NCI-H2081 (cell line): ENCODE measurements around the gene ARL4D.
"Not testable (repeated sequence)": the region's sequence is repeated elsewhere in the genome, so short reads cannot be mapped to it uniquely, and the experiment has no call there.

Source experiments
- DNase-seq, 2 experiments: peaks; one replicate each; lab custom pipeline; 2025; lab: John Stamatoyannopoulos, UW

Gene ARL4D

GRCh38 chr17:43395165-43395564 lies 3.6 kb upstream of the ARL4D start:
- DNase-seq = no peak

- DNase-seq = no peak
Observed at GRCh38 chr17:43396491-43397060, 2.2 kb upstream of the ARL4D start.

GRCh38 chr17:43399839-43400328 lies 1.1 kb downstream of the ARL4D start:
- no peak for DNase-seq

GRCh38 chr17:43400943-43401717 lies 2.3 kb downstream of the ARL4D start:
- no peak for DNase-seq

GRCh38 chr17:43402078-43402477 lies 3.3 kb downstream of the ARL4D start:
- no peak for DNase-seq

- DNase-seq = no peak
Observed at GRCh38 chr17:43402567-43402966, 3.8 kb downstream of the ARL4D start.

GRCh38 chr17:43403846-43404245 lies 5.1 kb downstream of the ARL4D start:
- DNase-seq = no peak

- no peak for DNase-seq
Observed at GRCh38 chr17:43405861-43406260, 7.1 kb downstream of the ARL4D start.

GRCh38 chr17:43406676-43407645 lies 8.2 kb downstream of the ARL4D start:
- DNase-seq = no peak

- DNase-seq = no peak
Observed at GRCh38 chr17:43409131-43409530, 10.3 kb downstream of the ARL4D start.

GRCh38 chr17:43410557-43411368 lies 12.0 kb downstream of the ARL4D start:
- DNase-seq = no peak

GRCh38 chr17:43411369-43411677 lies 12.5 kb downstream of the ARL4D start:
- DNase-seq = no peak

GRCh38 chr17:43411749-43412148 lies 13.0 kb downstream of the ARL4D start:
- DNase-seq = no peak

- no peak for DNase-seq
Observed at GRCh38 chr17:43412166-43412565, 13.4 kb downstream of the ARL4D start.

GRCh38 chr17:43416998-43417890 lies 18.5 kb downstream of the ARL4D start:
- DNase-seq = no peak

- peak; percentile 67 to 83 for DNase-seq
Observed at GRCh38 chr17:43418441-43419374, 19.9 kb downstream of the ARL4D start.

- DNase-seq = not testable (repeated sequence)
Observed at GRCh38 chr17:43419375-43419882, 20.6 kb downstream of the ARL4D start.

GRCh38 chr17:43423777-43424455 lies 25.1 kb downstream of the ARL4D start:
- DNase-seq = no peak
